ENCODE measurements around the gene PGLYRP4.

Gene PGLYRP4

DNA sequence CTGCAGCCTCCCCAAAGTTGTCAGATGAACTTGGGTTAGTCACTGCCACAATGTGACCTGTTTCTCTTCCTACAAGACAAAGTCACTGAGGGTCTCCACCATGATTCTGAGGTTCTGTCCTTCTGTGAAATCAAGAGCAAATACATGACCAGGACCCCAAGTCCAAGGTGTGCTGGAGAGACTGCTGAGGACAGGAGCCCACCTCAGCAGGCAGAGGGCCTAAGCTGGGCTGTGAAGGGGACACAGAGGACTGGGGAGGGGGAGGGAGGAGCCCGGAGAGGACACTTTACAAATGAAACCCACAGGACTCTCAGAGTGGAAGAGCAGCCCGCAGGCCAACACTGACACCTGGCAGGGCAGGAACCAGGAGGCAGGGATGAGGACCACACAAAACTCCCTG is 39.2 kb downstream of the PGLYRP4 start:
- Histone ChIP-seq H3K36me3 (ENCODE audit: control insufficient read depth, insufficient read depth, low read length) (no peaks in the 10 kb centered on the region), H3K27ac (ENCODE audit: low read depth, low read length, severe bottlenecking) (no peak overlapping the region), H3K4me3 (ENCODE audit: extremely low read depth, insufficient read depth, low read length, poor library complexity, severe bottlenecking) (no peak overlapping the region), H3K9me3 (ENCODE audit: control insufficient read depth, low read length) (no peaks in the 10 kb centered on the region), H3K4me1 (ENCODE audit: control insufficient read depth, insufficient read depth, low read length, poor library complexity, severe bottlenecking) (no peaks in the 10 kb centered on the region)
- 95% methylated on average over 2 of the region's 2 CpGs; no CpG with 5 or more reads in 1 of the 2 experiments for WGBS, 2 experiments (ENCODE audit: insufficient coverage in 2 of 2)

DNA sequence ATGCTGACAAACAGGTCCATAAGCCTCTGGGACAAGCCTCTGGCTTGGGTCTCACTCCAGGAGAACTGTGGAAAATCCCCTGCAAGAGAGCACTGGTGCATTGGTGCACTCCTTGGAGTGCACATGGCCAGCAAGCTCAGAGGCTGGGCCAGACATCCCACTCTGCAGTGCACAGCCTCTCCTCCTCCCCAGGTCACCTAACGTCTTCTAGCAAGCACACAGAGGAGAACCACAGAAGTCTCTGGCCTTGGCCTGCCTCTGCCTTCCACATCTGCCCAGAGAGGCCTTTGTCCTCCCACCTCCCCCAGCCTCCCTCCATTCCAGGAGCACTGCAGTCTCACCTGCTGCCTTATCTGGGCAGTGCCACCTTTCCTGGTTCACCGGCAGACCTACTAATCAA is 40.1 kb downstream of the PGLYRP4 start:
- no peaks in the 10 kb centered on the region for H3K9me3 ChIP-seq (ENCODE audit: control insufficient read depth, low read length)
- H3K4me1 ChIP-seq (ENCODE audit: control insufficient read depth, insufficient read depth, low read length, poor library complexity, severe bottlenecking) = no peaks in the 10 kb centered on the region
- H3K36me3 ChIP-seq (ENCODE audit: control insufficient read depth, insufficient read depth, low read length) = no peaks in the 10 kb centered on the region
- 89 to 94% methylated on average over 1 to 2 of the region's 2 CpGs for WGBS, 2 experiments (ENCODE audit: insufficient coverage in 2 of 2)
- no peak overlapping the region for H3K4me3 ChIP-seq (ENCODE audit: extremely low read depth, insufficient read depth, low read length, poor library complexity, severe bottlenecking)
- H3K27ac ChIP-seq (ENCODE audit: low read depth, low read length, severe bottlenecking) = no peak overlapping the region

GRCh38 chr1:153307221-153307600 is 41.4 kb downstream of the PGLYRP4 start:
- H3K27ac ChIP-seq (ENCODE audit: low read depth, low read length, severe bottlenecking) = no peak overlapping the region
- H3K4me3 ChIP-seq (ENCODE audit: extremely low read depth, insufficient read depth, low read length, poor library complexity, severe bottlenecking) = no peak overlapping the region
- 79 to 92% methylated on average over 7 to 8 of the region's 10 CpGs for WGBS, 2 experiments (ENCODE audit: insufficient coverage in 2 of 2)
- no peaks in the 10 kb centered on the region for H3K36me3 ChIP-seq (ENCODE audit: control insufficient read depth, insufficient read depth, low read length)
- no peaks in the 10 kb centered on the region for H3K4me1 ChIP-seq (ENCODE audit: control insufficient read depth, insufficient read depth, low read length, poor library complexity, severe bottlenecking)
- H3K9me3 ChIP-seq (ENCODE audit: control insufficient read depth, low read length) = no peaks in the 10 kb centered on the region

- Histone ChIP-seq H3K4me3 (ENCODE audit: extremely low read depth, insufficient read depth, low read length, poor library complexity, severe bottlenecking) (no peak overlapping the region), H3K27ac (ENCODE audit: low read depth, low read length, severe bottlenecking) (no peak overlapping the region), H3K4me1 (ENCODE audit: control insufficient read depth, insufficient read depth, low read length, poor library complexity, severe bottlenecking) (no peaks in the 10 kb centered on the region), H3K36me3 (ENCODE audit: control insufficient read depth, insufficient read depth, low read length) (no peaks in the 10 kb centered on the region), H3K9me3 (ENCODE audit: control insufficient read depth, low read length) (no peaks in the 10 kb centered on the region)
- WGBS, 2 experiments (ENCODE audit: insufficient coverage in 2 of 2) = 84 to 93% methylated on average over 16 to 17 of the region's 22 CpGs
Observed at GRCh38 chr1:153306303-153307220, 42.1 kb downstream of the PGLYRP4 start.

GRCh38 chr1:153305682-153306081 is 43.0 kb downstream of the PGLYRP4 start:
- WGBS, 2 experiments (ENCODE audit: insufficient coverage in 2 of 2) = 90 to 95% methylated on average over 5 of the region's 6 CpGs
- H3K9me3 ChIP-seq (ENCODE audit: control insufficient read depth, low read length) = no peaks in the 10 kb centered on the region
- H3K4me1 ChIP-seq (ENCODE audit: control insufficient read depth, insufficient read depth, low read length, poor library complexity, severe bottlenecking) = no peaks in the 10 kb centered on the region
- H3K27ac ChIP-seq (ENCODE audit: low read depth, low read length, severe bottlenecking) = no peak overlapping the region
- H3K36me3 ChIP-seq (ENCODE audit: control insufficient read depth, insufficient read depth, low read length) = no peaks in the 10 kb centered on the region
- no peak overlapping the region for H3K4me3 ChIP-seq (ENCODE audit: extremely low read depth, insufficient read depth, low read length, poor library complexity, severe bottlenecking)

DNA sequence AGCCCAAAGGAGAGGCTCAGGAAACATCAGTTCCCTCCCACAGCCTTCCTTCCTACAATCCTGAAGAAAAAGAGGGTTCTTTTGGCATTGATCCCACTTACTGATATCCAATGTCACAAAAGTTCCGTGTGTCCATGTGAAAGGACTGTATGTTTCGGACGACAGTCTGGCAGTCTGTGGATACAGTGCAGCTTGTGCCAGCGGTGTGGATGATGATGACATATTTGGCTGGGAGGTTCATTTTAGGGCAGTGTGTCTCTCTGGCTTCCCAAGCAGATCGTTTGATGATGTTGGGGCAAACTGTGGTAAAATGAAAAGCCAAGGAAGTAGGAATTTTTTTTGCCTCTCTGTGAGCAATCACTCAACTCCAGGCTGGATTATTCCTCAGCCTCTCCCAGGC is 46.3 kb downstream of the PGLYRP4 start:
- no peak overlapping the region for H3K4me3 ChIP-seq (ENCODE audit: extremely low read depth, insufficient read depth, low read length, poor library complexity, severe bottlenecking)
- no peaks in the 10 kb centered on the region for H3K9me3 ChIP-seq (ENCODE audit: control insufficient read depth, low read length)
- no peaks in the 10 kb centered on the region for H3K4me1 ChIP-seq (ENCODE audit: control insufficient read depth, insufficient read depth, low read length, poor library complexity, severe bottlenecking)
- H3K36me3 ChIP-seq (ENCODE audit: control insufficient read depth, insufficient read depth, low read length) = no peaks in the 10 kb centered on the region
- no peak overlapping the region for H3K27ac ChIP-seq (ENCODE audit: low read depth, low read length, severe bottlenecking)
- WGBS, 2 experiments (ENCODE audit: insufficient coverage in 2 of 2) = 89 to 92% methylated on average over 4 of the region's 5 CpGs

DNA sequence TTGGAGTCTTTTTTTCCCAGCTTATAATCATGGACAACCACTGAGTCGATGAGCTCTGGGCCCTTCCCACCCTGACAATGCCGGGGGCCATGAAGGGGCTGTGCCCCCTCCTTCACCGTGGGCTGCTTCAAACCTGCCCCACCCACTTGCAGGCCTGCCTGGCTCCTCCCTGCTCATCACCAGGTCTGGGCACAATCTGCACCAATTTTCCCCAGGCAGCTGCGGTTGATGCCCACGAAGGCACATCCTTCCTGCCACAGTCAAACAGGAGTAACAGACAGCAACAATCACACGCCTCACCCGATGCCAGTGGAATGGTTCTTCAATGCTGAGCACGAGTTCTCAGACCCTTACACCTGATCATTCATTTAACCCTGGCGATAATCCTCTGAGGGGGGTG is 54.8 kb downstream of the PGLYRP4 start:
- no peak overlapping the region for H3K4me3 ChIP-seq (ENCODE audit: extremely low read depth, insufficient read depth, low read length, poor library complexity, severe bottlenecking)
- no peaks in the 10 kb centered on the region for H3K4me1 ChIP-seq (ENCODE audit: control insufficient read depth, insufficient read depth, low read length, poor library complexity, severe bottlenecking)
- no peaks in the 10 kb centered on the region for H3K36me3 ChIP-seq (ENCODE audit: control insufficient read depth, insufficient read depth, low read length)
- 84 to 90% methylated on average over 5 to 6 of the region's 9 CpGs for WGBS, 2 experiments (ENCODE audit: insufficient coverage in 2 of 2)
- no peak overlapping the region for H3K27ac ChIP-seq (ENCODE audit: low read depth, low read length, severe bottlenecking)
- H3K9me3 ChIP-seq (ENCODE audit: control insufficient read depth, low read length) = no peaks in the 10 kb centered on the region

DNA sequence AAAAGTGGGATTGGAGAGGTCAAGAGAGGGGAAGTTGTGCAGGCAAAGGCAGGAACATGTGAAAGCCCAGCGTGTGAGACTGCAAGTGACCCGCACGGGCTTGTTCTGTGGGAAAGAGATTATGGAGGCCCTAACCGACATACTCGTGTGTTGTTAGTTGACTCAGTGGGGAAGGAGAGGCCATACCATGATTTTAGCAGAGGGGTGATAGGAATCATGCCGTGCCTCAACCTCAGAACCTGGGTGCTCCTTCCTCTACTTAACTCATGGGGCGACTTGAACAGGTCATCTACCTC is 55.2 kb downstream of the PGLYRP4 start:
- no peak overlapping the region for H3K27ac ChIP-seq (ENCODE audit: low read depth, low read length, severe bottlenecking)
- 97 to 98% methylated on average over 3 to 7 of the region's 7 CpGs for WGBS, 2 experiments (ENCODE audit: insufficient coverage in 2 of 2)
- H3K4me3 ChIP-seq (ENCODE audit: extremely low read depth, insufficient read depth, low read length, poor library complexity, severe bottlenecking) = no peak overlapping the region
- H3K36me3 ChIP-seq (ENCODE audit: control insufficient read depth, insufficient read depth, low read length) = no peaks in the 10 kb centered on the region
- H3K9me3 ChIP-seq (ENCODE audit: control insufficient read depth, low read length) = no peaks in the 10 kb centered on the region
- H3K4me1 ChIP-seq (ENCODE audit: control insufficient read depth, insufficient read depth, low read length, poor library complexity, severe bottlenecking) = no peaks in the 10 kb centered on the region

DNA sequence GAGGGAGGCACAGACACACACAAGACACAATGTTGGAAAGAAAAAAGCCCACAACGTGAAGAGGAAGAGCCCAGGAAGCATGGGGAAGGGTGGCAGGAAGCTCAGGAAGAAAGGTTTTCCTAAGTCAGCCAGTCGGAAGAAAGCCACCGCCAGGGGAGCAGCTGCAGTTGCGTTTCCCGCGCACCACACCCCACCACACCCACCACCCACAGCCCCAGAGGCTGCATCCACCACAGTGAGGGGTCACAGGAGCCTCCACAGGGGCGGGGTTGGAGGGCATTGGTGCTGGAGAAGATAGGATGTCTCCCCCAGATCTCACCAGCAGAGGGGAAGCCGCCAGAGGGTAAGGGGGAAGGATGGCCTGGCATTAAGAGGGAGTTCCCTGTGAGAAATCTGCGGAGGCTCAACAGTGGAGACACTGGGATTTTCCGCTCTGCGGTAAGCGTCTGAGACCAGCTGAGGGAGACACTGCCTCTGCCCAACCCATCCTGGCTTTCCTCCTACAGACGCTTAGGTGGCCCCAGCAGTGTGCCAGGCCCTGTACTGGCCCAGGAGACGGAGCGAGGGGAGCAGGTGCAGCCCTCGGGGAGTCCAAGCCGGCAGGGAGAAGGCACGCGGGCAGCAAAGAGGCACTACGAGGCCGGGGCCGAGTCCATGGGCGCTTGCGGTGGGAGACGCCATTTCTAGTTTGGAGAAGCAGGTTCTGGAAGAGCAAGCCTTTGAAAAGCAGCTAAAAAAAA is 55.7 kb downstream of the PGLYRP4 start:
- WGBS, 2 experiments (ENCODE audit: insufficient coverage in 2 of 2) = 85 to 86% methylated on average over 19 of the region's 25 CpGs
- H3K9me3 ChIP-seq (ENCODE audit: control insufficient read depth, low read length) = no peaks in the 10 kb centered on the region
- no peak overlapping the region for H3K4me3 ChIP-seq (ENCODE audit: extremely low read depth, insufficient read depth, low read length, poor library complexity, severe bottlenecking)
- no peaks in the 10 kb centered on the region for H3K36me3 ChIP-seq (ENCODE audit: control insufficient read depth, insufficient read depth, low read length)
- no peak overlapping the region for H3K27ac ChIP-seq (ENCODE audit: low read depth, low read length, severe bottlenecking)
- no peaks in the 10 kb centered on the region for H3K4me1 ChIP-seq (ENCODE audit: control insufficient read depth, insufficient read depth, low read length, poor library complexity, severe bottlenecking)

DNA sequence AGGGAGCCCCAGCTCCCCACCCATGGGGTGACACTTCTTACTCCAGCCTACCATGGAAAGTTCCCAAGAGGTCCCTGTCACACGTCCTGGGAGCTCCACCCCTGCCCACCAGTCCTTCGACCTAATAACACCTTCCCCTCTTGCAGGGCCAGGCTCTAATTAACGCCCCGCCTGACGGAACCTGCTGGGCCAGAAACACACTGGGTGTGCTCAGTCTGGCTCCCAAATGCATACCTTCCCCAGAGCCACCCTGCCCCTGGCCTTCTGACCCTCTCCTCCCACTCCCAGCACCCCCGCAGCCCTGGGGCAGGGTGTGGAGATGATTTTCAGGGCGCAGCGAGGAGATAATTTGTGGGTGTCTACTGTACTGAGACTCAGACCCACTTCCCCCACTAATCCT is 56.5 kb downstream of the PGLYRP4 start:
- 73 to 79% methylated on average over 4 to 5 of the region's 8 CpGs for WGBS, 2 experiments (ENCODE audit: insufficient coverage in 2 of 2)
- H3K27ac ChIP-seq (ENCODE audit: low read depth, low read length, severe bottlenecking) = no peak overlapping the region

DNA sequence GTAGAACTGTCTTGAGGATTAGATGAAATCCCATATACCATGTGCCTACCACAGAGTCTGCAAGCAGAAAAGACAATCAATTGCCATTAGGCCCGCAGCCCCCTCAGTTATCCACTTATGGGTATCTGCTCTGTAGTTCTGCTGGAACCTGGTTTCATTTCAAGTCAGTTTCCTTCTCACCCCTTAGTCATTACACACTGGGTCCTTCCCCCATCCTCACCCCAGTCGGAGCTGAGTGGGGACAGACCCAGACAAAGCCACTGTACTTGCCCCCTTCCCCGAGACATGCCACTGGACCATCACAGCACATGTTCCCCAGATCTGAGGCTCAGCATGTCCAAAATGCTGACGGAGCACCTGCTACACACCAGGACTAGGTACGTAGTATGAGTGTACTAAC is 57.1 kb downstream of the PGLYRP4 start:
- Histone ChIP-seq H3K27ac (ENCODE audit: low read depth, low read length, severe bottlenecking) (no peak overlapping the region), H3K36me3 (ENCODE audit: control insufficient read depth, insufficient read depth, low read length) (no peaks in the 10 kb centered on the region), H3K4me3 (ENCODE audit: extremely low read depth, insufficient read depth, low read length, poor library complexity, severe bottlenecking) (no peak overlapping the region), H3K4me1 (ENCODE audit: control insufficient read depth, insufficient read depth, low read length, poor library complexity, severe bottlenecking) (no peaks in the 10 kb centered on the region), H3K9me3 (ENCODE audit: control insufficient read depth, low read length) (no peaks in the 10 kb centered on the region)
- 91 to 100% methylated on average over 2 to 3 of the region's 5 CpGs for WGBS, 2 experiments (ENCODE audit: insufficient coverage in 2 of 2)

More for the DNA sequence above, 56.5 kb downstream of the PGLYRP4 start:
- Histone ChIP-seq H3K4me1 (ENCODE audit: control insufficient read depth, insufficient read depth, low read length, poor library complexity, severe bottlenecking) (no peaks in the 10 kb centered on the region), H3K36me3 (ENCODE audit: control insufficient read depth, insufficient read depth, low read length) (no peaks in the 10 kb centered on the region), H3K4me3 (ENCODE audit: extremely low read depth, insufficient read depth, low read length, poor library complexity, severe bottlenecking) (no peak overlapping the region), H3K9me3 (ENCODE audit: control insufficient read depth, low read length) (no peaks in the 10 kb centered on the region)

All from mesodermal cell (in vitro differentiated cells).